ENCODE data around the gene NAA10. TPM values are rescaled to one million over a fixed set of nuclear protein-coding genes. Genes with fewer than 3 reads are reported as not detected.

The NAA10 gene
- total and polyA plus RNA-seq, 4 donors: 33.1 to 146 (median 104) TPM

DNA sequence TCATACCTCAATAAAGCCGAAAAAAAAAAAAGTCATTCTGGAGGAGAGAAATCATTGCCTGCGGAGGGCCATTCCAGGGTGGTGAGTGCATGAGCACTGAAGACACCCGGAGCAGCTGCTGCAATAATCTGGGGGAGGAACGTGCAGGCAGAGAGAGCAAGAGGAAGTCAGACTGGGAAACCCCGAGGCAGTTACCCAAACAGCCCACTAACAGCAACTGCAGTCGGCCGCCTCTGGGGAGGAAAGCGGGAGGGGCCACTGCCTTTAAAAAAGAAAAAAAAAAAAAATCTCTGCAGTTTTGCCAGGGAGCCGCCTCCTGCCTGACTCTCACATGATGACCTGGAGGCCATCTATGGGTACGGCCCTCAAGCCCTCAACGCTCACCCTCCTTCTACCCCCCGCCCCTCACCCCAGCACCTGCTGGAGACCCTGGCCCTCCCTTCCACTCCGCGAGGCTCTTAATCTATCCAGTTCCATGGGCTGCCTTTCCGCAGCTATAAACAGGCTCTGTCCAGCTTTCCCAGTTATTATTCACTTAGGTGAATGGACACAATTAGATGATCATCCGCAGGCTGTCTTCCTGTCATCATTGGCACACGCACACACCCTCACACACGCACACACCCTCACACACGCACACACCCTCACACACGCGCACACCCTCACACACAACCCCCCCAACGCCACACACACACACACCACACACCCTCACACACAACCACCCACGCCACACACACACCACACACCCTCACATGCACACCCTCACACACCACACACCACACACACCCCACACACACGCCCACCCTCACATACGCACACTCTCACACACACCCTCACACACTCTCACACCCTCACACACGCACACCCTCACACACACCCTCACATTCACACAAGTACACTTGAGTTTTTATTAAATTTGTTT, 33.7 kb downstream of the NAA10 start:
- DNase-seq (peak; percentile 47 to 49 (median 47)), ATAC-seq (ENCODE audit: insufficient read depth, low FRiP score) (no peak)

DNA sequence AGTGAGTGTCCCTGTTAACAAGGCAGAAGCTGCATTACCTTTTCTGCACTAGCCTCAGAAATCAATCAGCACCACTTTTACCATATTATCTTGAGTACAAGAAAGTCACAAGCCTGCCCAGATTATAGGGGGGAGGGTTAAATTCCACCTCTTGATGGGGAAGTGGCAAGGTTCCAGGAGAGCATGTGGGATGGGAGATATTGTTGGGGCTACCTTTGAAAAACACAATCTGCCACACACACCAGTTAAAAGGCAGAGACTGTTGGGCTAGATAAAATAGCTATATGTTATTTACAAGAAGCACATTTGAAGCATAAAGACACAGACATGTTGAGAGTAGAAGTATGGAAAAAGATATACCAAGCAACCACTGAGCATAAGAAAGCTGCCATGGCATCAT, 36.9 kb downstream of the NAA10 start:
- H3K9me3 ChIP-seq (ENCODE audit: control insufficient read depth in 4 of 4, insufficient read depth in 3 of 4, low read length in 3 of 4): peaks cover 0 to 8% (median 0%) of the 10 kb centered on the region in 4 donors
- no peak for ATAC-seq (ENCODE audit: insufficient read depth, low FRiP score)
- TF ChIP-seq, protein P1, sequence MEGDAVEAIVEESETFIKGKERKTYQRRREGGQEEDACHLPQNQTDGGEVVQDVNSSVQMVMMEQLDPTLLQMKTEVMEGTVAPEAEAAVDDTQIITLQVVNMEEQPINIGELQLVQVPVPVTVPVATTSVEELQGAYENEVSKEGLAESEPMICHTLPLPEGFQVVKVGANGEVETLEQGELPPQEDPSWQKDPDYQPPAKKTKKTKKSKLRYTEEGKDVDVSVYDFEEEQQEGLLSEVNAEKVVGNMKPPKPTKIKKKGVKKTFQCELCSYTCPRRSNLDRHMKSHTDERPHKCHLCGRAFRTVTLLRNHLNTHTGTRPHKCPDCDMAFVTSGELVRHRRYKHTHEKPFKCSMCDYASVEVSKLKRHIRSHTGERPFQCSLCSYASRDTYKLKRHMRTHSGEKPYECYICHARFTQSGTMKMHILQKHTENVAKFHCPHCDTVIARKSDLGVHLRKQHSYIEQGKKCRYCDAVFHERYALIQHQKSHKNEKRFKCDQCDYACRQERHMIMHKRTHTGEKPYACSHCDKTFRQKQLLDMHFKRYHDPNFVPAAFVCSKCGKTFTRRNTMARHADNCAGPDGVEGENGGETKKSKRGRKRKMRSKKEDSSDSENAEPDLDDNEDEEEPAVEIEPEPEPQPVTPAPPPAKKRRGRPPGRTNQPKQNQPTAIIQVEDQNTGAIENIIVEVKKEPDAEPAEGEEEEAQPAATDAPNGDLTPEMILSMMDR (IDR thresholded peaks at IDR 0.05; ENCODE audit: control extremely low read depth, extremely low read depth): no peak
- no peaks in the 10 kb centered on the region for H3K36me3 ChIP-seq (ENCODE audit: control insufficient read depth in 4 of 4, insufficient read depth in 4 of 4, low read length in 4 of 4)
- no peak for DNase-seq
- H3K4me1 ChIP-seq (ENCODE audit: control insufficient read depth in 5 of 5, insufficient read depth in 5 of 5, low read length in 5 of 5): peaks cover 0 to 4% (median 0%) of the 10 kb centered on the region in 5 donors
- no peak overlapping the region for H3K4me3 ChIP-seq
- H3K27me3 ChIP-seq (ENCODE audit: control insufficient read depth in 3 of 3, insufficient read depth in 3 of 3, low read length in 2 of 3): peaks cover 0 to 11% (median 2%) of the 10 kb centered on the region in 3 donors
- H3K27ac ChIP-seq (ENCODE audit: low read depth in 1 of 2, low read length in 1 of 2): no peak overlapping the region
- H3K9ac ChIP-seq (ENCODE audit: insufficient read depth in 1 of 2, low read length in 2 of 2): no peak overlapping the region

More for the DNA sequence above, 33.7 kb downstream of the NAA10 start:
- H3K9ac ChIP-seq (ENCODE audit: insufficient read depth in 1 of 2, low read length in 2 of 2): no peak overlapping the region
- peaks cover 0 to 16% (median 0%) of the 10 kb centered on the region in 5 donors for H3K4me1 ChIP-seq (ENCODE audit: control insufficient read depth in 5 of 5, insufficient read depth in 5 of 5, low read length in 5 of 5)
- no peak overlapping the region for H3K4me3 ChIP-seq
- peaks cover 0 to 11% (median 0%) of the 10 kb centered on the region in 4 donors for H3K9me3 ChIP-seq (ENCODE audit: control insufficient read depth in 4 of 4, insufficient read depth in 3 of 4, low read length in 3 of 4)
- TF ChIP-seq, protein P1 (IDR thresholded peaks at IDR 0.05; ENCODE audit: control extremely low read depth, extremely low read depth): no peak
- WGBS, 2 donors: 28 to 47% methylated on average over 14 to 26 of the region's 26 CpGs
- no peak overlapping the region for H3K27ac ChIP-seq (ENCODE audit: low read depth in 1 of 2, low read length in 1 of 2)
- H3K36me3 ChIP-seq (ENCODE audit: control insufficient read depth in 4 of 4, insufficient read depth in 4 of 4, low read length in 4 of 4): no peaks in the 10 kb centered on the region
- H3K27me3 ChIP-seq (ENCODE audit: control insufficient read depth in 3 of 3, insufficient read depth in 3 of 3, low read length in 2 of 3): peaks cover 2 to 11% (median 7%) of the 10 kb centered on the region in 3 donors

DNA sequence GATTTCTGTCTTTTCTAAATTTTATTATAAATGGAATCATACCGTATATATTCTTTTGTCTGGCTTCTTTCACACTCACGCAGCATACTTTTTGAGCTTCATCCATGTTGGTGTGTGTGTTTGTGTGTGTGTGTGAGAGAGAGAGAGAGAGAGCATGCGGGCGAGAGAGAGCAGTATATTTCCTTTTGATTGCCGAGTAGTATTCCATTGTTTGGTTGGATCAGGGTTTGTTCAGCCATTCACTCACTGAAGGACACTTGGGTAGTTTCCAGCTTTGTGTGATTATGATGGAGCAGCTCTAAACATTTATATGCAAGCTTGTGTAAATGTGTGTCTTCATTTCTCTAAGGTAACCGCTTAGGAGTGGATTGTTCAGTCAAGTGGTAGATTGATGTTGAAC, 45.7 kb downstream of the NAA10 start:
- H3K4me1 ChIP-seq (ENCODE audit: control insufficient read depth in 5 of 5, insufficient read depth in 5 of 5, low read length in 5 of 5): peaks cover 0 to 2% (median 0%) of the 10 kb centered on the region in 5 donors
- peaks cover 18 to 47% (median 36%) of the 10 kb centered on the region in 3 donors for H3K27me3 ChIP-seq (ENCODE audit: control insufficient read depth in 3 of 3, insufficient read depth in 3 of 3, low read length in 2 of 3)

More for the DNA sequence above, 45.7 kb downstream of the NAA10 start:
- TF ChIP-seq, protein P1 (IDR thresholded peaks at IDR 0.05; ENCODE audit: control extremely low read depth, extremely low read depth): no peak
- Histone ChIP-seq H3K27ac (ENCODE audit: low read depth in 1 of 2, low read length in 1 of 2) (no peak overlapping the region), H3K9ac (ENCODE audit: insufficient read depth in 1 of 2, low read length in 2 of 2) (no peak overlapping the region), H3K9me3 (ENCODE audit: control insufficient read depth in 4 of 4, insufficient read depth in 3 of 4, low read length in 3 of 4) (peaks cover 0 to 7% (median 0%) of the 10 kb centered on the region in 4 donors), H3K36me3 (ENCODE audit: control insufficient read depth in 4 of 4, insufficient read depth in 4 of 4, low read length in 4 of 4) (no peaks in the 10 kb centered on the region), H3K4me3 (no peak overlapping the region)
- 96 to 100% methylated on average over 6 of the region's 6 CpGs for WGBS, 2 donors
- DNase-seq (no peak), ATAC-seq (ENCODE audit: insufficient read depth, low FRiP score) (no peak)

All from lung (tissue), 12 donors.